GM19328 (cell line): Measurements from ENCODE around the gene SLC24A4.

ENCODE experiments used
- ATAC-seq: cut with Tn5 transposase; IDR thresholded peaks from one replicate; pipeline ENCODE4 v1.9.1; 2021; ENCODE audit warnings: mild to moderate bottlenecking, moderate library complexity; ENCODE audit not compliant: unreplicated experiment

The SLC24A4 gene

DNA sequence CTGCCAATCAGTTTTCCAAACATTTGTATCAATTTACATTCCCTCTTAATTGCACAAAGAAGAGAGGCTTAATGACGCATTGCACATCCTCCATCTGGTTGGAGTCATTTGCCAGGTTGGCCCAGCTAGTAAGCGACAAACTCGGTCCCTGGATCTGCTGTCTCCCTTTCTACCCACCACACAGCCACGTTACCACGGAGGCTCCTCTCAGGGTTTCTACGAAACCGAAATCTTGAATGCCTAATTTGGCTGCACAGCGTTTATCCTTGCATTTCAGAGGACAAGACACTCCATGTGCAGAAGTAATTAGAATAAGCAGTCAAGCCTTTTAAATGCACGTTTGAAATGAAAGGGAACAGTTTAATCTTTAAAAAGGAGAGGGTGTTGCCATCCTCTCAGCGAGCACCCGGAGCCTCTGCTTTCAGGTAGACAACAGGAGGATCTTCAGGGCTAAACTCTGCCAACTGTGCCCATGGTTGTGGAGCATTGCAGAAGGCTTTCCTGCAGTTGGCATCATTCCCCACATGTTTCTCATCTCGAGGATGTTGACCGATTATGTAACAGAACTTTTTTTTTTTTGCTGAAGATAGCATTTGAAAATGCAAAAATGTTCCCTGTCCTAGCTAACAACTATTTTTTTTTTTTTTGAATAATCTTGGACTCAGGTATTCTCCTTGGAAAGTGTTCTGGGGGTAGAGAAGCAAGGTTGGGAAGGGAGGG lies 37.8 kb downstream of the SLC24A4 start:
- ATAC-seq: no peak

- no peak for ATAC-seq
These were observed 39.8 kb downstream of the SLC24A4 start for GRCh38 chr14:92362781-92363235.

- ATAC-seq: no peak
These were observed 43.3 kb downstream of the SLC24A4 start for GRCh38 chr14:92366237-92366636.

- ATAC-seq: no peak
These were observed 45.0 kb downstream of the SLC24A4 start for GRCh38 chr14:92368001-92368400.

- ATAC-seq: no peak
These were observed 46.1 kb downstream of the SLC24A4 start for GRCh38 chr14:92369097-92369496.

DNA sequence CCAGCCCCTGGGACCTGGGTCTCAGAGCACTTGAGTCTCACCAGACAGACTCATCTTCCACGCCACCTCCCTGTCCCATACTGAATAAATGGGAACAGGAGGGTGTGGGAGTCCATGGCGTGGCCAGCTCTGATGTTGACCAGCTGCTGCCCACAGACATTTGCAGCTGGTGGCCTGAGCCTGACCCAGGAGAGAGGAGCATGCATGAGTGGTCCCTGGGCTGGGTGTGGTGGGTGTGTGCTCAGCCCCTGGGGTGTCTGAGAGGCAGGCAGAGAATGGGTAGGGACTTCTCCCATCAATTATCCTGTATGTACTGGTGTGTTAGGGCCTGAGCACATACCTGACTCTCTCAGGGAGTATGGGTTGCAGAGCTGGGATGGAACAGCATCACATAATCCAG lies 49.3 kb downstream of the SLC24A4 start:
- no peak for ATAC-seq

GRCh38 chr14:92373336-92373735 lies 50.4 kb downstream of the SLC24A4 start:
- ATAC-seq: no peak

DNA sequence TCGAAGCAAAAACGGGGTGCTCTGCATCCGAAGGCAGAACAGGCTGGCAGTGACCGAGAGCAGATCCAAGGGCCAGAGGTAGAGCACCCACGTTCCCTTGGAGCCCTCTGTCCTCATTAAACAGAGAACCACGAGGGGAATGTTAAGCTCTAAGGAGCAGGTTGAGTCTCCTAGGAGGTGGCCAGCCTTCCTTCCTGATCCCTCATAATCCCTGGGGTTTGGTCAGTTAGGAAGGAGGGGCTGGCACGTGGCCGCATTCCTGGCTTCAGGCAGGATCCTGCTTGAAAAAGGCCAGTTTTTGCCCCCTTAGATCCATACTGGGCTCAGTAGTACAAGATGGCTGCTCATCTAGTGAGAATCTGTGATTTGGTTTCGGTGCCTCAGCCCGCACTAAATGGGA lies 57.2 kb downstream of the SLC24A4 start:
- no peak for ATAC-seq

DNA sequence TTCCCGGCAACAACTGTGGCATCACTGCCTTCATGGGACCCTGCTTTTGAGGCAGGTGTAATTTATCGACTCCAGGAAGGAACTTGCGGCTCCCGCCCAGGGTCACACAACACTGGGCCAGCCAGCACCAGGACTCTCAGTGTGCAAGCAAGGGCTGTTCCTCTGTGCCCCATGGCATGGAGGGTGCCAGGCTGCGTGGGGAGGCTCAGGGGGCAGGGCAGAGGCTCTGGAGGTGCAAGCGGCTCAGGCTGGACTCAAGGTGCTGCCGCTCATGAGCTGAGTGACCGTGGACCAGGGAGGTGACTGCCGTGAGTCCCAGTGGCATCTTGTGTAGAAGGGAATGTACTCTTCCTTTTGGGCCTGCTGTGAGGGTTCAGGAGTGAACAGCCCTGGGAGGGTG lies 57.6 kb downstream of the SLC24A4 start:
- ATAC-seq: no peak

DNA sequence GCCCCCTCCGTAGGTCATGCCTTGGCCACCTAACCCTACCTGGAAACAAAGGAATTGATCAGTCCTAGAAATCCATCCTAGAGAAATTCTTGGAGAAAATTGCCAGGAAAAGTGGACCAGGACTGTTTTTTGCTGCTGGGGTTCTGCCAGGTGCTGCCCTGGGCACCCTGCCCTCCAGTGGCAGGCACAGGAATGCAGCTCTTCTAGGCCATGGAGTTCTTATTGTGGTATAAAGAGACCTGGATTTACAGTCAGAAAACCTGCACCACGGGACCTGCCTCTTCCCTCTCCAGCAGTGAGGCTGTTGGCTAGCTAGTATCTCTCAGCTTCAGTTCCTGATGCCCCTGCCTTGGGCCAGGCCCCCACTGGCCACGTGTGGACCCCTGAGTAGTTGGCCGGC lies 59.7 kb downstream of the SLC24A4 start:
- no peak for ATAC-seq

- no peak for ATAC-seq
These were observed 60.8 kb downstream of the SLC24A4 start for GRCh38 chr14:92383805-92384204.

GRCh38 chr14:92384461-92385133 lies 61.6 kb downstream of the SLC24A4 start:
- ATAC-seq: no peak

GRCh38 chr14:92385561-92385960 lies 62.6 kb downstream of the SLC24A4 start:
- ATAC-seq: no peak

DNA sequence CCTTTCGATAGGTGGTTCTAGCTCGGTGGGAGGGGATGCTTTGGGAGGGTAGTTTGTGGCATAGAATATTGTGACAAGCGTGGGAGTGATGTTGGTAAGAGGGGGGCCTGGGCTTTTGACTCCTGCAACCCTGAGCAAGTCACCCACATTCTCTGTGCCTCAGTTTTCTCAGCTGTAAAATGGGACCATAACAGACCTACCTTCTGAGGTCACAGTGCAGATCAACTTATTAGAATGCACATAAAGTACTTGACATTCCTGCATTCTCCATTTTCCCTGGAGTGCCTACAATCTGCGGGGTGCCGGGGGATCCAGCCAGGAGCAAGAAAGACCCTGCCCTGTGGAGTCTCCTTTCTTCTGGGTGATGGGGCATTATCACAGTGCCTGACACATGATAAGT lies 63.2 kb downstream of the SLC24A4 start:
- no peak for ATAC-seq

DNA sequence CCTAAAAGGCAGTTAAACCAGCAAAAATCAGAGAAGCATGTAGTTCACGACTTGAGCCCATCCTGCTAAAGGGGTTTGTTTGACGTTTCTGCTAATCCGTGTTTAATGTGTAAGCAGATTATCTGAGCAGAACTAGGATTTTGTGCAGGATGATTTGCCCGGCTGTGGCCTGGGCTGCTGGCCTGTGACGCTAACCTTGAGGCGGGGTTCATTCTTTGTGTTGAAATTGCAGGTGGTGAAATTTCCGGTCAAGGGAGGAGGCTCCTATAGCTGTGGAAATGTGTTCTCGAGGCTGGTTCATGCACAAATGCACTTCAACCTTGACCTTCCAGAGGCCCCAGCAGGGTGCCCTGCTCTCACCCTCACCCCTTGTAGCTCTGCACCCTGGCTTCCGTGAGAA lies 63.7 kb downstream of the SLC24A4 start:
- no peak for ATAC-seq

DNA sequence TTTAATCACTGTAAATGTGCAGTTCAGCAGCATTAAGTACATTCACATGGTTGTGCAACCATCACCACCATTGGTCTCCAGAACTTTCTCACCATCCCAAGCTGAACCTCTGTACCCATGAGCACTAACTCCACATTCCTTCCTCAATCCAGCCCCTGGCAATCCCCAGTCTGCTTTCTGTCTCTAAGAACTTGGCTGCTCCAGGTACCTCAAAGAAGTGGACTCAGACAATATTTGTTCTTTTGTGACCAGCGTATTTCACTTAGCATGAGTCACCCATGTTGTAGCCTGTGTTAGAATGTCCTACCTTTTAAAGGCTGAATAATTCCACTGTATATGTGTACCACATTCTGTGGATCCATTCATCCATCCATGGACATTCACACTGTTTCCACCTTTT lies 64.6 kb downstream of the SLC24A4 start:
- no peak for ATAC-seq

GRCh38 chr14:92389598-92390158 lies 66.7 kb downstream of the SLC24A4 start:
- no peak for ATAC-seq

DNA sequence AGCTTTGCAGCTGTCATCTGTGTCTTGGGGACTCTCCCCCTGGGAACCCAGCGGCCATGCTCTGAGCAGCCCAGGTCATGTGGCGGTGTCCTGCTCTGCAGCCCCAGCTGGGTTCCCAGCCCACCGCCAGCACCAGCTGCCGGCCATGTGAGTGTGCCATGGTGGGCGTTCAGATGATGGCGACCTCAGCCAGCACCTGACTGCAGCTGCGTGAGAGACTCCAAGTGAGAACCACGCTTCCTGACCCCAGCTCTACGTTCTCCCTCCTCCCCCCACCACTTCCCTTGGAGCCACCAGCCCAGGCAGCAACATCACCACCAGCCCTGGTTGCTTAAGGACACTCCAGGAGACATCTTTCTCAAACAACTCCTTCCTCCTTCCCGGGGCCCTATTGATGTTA lies 68.8 kb downstream of the SLC24A4 start:
- no peak for ATAC-seq

- no peak for ATAC-seq
These were observed 69.7 kb downstream of the SLC24A4 start for GRCh38 chr14:92392711-92393110.

GRCh38 chr14:92397150-92397952 lies 74.4 kb downstream of the SLC24A4 start:
- no peak for ATAC-seq

- ATAC-seq: no peak
These were observed 75.1 kb downstream of the SLC24A4 start for GRCh38 chr14:92397953-92398564.
